ENCODE measurements around the gene MMP24OS.
"Not testable (repeated sequence)": the region's sequence is repeated elsewhere in the genome, so short reads cannot be mapped to it uniquely, and the experiment has no call there.

The MMP24OS gene

DNA sequence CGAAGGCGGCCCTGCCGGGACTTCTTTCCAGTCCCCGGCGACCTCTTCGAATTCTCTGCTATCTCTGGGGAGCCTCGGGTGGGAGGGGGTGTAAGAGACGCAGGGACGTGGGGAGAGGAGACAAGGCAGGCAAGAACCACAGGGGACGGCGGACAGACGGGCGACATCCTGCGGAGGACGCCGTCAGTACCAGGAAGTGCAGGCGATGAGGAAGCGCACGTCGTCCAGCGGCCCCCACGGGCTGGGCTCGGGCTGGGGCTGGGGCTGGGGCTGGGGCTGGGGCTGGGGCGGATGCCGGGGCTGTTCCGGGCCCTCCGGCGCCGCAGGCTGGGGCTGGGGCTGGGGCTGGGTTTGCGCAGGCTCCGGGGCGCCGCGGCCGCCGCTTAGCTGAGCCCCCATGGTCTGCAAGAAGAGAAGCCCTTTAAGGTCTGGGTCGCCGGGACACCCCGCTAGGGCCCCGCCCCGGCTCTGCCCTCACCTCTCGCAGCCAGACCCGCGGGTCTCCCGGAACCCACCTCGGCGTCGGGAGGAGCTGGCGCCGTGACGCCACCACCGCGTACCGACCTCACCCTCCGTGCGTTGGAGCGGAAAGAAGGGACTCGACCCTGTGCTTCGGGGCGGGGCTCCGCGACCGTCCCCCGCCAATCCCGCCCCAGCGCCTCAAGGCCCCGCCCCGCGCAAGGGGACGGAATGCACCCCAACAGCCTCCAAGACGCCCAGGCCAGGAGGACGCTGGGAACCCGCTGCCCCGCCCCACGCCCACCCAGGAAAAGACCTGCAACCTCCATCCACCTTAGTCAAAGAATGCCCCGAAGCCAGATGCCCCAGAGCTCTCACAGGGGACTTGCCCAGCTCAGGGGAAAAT lies at the start of gene MMP24OS:
Gene MMP24OS (minus strand): TSS at position 592 of the 865 bp plus-strand sequence. CDS start 193 bp downstream, at position 399.
- peak; percentile 43 to 53 for DNase-seq (ENCODE audit: low read depth in 2 of 2)

DNA sequence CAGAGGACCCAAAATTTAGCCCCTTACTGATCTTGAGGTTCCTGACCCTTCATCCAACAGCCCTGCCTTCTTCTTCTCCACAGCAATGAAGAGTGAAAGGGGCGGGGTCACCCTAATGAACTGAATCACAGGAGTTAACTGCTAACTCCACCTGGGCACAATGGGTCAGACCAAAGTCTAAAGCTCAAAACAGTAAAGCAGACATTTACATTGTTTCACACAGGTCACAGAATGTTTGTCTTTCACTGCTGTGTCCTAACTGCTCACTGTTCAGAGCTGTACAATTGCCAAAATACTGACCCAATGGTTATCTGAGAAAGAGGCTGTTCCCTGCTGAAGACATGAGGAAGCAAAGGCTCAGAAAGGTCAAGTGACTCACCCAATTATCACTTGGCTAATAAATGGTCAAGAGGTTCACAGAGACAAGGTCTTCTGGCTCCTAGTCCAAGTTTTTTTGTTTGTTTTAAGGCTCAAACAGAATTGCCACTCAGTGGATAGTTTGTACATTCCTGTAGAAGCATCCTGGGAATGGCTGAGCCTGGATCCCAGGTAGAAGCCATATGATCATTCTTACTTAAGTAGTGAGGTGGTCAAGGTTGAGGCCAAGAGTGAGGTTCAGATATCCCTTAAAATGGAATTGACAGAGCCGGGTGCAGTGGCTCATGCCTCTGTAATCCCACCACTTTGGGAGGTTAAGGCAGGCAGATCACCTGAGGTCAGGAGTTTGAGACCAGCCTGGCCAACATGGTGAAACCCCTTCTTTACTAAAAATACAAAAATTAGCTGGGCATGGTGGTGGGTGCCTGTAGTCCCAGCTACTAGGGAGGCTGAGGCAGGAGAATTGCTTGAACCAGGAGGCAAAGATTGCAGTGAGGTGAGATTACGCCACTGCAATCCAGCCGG lies 49.4 kb upstream of the MMP24OS start:
- no peak for DNase-seq (ENCODE audit: low read depth in 2 of 2)

DNA sequence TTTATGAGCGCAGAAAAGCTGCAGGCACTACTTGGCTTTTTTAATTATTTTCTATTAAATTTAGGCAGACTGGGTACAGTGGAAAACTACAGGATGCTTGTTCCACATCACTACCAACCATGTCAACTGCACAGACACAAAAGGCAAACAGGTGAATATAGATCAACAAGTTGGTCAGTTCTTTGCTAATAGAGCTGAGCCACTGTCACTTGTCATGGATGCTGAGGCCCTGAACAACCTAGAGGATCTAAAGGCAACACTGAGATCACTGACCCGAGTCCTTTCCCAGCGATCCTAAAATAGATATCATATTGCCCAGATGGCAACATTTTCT lies 48.8 kb upstream of the MMP24OS start:
- no peak for DNase-seq (ENCODE audit: low read depth in 2 of 2)

DNA sequence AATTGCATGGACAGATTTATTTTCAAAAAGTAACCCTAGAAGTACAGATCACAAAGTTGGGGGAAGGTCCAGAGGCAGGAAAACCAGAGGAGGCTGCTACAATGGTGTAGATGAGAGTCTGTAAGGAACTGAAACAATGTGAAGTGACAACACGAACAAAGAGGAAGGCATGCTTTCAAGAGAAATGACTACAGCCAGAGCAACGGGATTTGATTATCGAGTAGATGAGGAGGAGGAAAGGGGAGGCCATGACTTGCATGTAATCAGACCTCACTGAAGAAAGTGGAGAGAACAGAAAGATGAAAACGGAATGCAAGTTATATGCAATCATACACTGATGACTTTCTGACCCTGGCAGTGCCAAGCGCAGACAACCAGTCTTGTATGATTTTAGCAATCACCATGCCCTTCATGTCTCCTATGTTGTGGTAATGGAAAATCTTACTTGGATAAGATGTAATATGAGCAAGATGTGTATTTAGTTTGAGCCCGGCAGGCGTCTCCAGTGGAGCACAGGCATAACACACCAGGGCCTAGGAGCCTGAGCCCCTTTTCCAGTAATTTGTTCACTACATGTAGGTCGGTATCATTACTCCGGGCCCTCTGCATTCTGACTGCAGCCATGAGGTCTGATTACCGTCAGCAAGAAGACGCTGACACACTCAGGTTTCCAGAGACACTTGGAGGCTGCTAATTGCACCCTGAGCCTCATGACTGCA lies 48.3 kb upstream of the MMP24OS start:
- DNase-seq (ENCODE audit: low read depth in 2 of 2) = no peak

DNA sequence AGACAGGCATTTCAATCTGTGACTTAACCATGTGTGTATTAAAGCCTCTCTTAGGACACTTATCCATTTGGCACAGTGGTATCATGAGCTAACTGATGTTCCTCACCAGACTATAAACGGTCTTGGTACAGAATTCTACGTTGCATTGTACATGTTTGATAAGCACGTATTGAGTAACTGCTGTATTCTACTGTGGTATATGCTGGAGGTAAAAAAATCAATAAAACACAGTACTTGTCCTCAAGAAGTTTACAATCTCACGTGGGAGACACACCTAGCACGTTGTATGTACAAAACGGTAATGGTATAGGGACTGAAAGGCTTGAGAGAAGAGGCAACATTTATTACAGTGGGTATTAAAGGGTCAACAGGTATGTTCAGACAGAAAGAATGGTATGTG lies 47.5 kb upstream of the MMP24OS start:
- DNase-seq (ENCODE audit: low read depth in 2 of 2) = no peak

DNA sequence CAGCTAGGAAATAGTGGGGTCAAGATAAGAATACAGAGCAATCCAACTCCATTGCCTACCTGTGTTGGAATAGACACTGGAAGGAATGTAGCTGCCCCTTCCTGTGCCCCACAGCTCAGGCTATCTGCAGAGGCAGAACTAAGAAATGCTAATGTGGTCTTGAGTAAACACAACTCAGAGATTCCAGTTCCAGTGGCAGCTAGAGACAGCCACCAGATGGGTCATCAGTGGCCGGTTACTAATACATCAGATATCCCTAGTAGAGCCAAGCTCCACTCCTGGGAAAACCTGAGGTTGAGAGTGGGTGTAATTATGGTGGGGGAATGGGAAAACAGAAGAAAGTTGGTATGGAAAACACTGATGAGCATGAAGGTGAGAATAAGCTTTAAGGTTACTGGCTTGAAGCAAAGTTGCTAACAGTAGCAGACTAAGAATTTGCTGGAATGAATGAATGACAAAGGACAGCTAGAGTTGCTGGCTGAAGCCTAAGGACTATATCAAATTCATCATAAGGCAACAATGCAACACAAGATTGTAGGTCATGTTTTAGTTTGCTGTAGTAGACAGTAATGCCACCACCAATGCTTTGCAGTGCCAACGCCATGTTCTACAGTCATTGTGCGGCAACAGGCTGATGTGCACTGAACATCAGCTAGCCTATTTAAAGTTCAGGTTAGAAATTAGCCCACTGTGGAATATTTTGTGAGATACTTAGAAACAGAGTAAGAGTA lies 42.6 kb upstream of the MMP24OS start:
- no peak for DNase-seq (ENCODE audit: low read depth in 2 of 2)

DNA sequence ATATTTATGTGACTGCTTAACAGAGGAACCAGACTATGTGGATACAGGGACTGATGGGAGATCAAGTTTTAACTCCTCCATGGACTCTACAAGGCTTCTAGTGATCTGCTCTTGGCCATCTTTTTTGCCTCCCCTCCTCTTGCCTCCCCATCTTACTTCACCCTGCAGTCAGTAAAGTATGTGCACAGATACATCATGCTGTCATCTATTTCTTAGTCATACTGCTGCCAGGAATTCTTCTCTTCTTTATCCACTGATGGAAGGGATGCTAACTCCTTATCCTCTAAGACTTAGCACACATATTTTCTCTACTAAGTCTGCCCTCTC lies 41.9 kb upstream of the MMP24OS start:
- DNase-seq (ENCODE audit: low read depth in 2 of 2) = no peak

DNA sequence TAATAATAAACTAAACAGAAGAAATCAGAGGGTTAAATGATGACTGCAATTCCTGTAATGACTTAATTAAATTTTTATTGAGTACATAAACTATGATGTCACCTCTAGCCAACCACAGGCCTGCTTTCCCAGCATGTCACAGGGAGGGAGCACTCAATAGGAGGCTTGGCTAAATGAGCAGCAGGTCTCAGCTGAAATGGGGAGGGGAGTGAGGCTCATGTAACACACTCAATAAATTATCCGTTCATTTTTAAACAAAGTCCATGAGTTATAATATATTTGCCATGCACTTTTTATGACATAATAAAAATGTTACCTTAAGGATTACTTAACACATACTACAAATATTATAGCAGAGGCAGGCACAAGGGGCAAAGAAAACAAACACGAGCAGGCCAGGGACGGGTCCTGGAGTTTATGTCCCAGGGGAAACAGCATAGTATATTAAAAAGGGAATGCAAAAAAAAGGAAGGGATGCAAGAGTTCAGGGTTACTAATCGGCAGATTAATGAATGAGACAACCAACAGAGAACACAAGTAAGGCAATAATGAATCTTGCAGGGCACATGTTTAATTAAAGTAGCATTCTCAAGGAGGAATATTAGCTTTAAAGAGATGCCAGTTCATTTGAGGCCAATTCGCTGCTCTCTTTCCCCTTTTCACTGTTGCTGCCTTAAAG lies 41.4 kb upstream of the MMP24OS start:
- DNase-seq (ENCODE audit: low read depth in 2 of 2) = no peak

DNA sequence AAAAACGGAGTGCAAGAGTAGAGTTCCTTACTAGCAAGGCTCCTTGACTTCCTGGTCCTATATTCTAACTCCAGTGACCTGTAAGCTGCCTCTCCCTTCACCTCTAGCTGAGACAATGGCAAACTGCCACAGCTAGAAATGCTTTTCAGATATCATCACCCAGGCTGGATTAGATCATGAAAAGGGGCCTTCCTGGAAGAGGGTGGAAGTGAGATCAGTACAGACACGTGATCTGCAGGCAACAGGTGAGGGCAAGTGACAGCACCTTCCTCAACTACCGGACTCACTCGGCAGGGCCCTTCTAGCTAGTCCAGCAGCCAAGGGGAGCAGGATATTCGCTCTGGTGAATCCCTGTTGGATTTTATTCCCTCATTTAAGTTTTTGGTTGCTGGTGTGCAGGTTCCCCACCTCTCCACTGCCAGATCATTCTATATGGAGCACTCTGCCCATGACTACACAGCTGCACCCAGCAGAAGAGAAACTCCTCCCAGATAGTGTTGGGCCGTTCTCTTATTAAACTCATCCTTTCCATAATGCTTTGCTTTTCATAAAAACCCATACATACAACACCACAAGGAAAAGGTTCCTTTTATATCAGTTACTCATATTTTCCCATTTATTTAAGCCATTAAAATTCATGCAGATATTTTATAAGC lies 40.7 kb upstream of the MMP24OS start:
- no peak for DNase-seq (ENCODE audit: low read depth in 2 of 2)

DNA sequence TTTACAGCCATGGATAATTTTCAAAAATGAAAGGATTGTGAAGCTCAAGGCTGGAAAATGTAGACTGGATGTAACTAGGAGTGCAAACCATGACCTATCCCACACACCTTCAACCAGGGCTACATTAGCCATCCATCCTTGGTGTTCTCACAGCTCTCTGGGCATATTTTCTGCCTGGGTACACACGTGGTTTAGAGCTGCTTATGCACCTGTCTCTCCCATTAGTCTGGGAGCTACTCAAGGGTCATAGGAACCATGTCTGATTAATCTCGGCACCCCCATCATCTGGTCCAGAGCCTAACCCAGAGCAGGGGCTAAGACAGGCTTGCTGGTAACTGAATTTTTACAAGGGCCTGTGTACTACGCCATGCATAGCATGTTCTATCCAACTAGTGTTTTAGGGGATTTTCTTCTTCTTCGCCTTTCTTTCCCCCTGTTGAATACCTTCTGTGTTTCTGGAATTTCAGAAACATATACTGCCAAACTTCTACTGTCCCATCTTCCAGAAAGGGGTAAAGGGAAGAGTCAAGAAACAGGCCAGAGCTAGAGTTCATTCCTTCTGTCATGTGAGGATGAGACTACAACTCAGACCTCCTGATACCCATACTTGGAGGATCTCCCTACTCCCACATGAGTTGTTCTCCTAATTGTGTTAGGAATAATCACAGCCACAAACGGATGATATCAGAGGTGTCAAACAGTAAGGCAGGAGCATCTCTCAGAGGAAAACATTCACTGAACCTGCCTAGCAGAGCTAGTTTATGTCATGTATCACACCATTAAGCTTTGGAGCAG lies 39.7 kb upstream of the MMP24OS start:
- no peak for DNase-seq (ENCODE audit: low read depth in 2 of 2)

DNA sequence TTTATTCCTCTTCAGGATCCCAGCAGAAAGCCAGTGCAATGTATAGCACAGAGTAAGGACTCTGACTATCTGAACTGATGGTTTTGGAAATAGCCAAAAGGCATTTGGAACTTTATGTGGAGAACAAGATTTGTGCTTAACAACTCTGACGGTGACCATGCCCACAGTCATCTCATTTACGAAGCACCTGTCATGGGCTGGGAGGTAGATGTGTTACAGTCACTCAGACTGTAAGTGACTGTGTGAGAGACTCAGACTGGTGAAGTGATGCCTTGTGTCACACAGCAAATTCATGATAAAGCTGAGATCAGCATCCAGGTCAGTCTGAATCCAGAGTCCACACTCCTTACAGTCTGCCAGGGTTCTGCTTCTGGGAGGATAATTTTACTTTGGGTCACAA lies 38.2 kb upstream of the MMP24OS start:
- DNase-seq (ENCODE audit: low read depth in 2 of 2) = no peak

DNA sequence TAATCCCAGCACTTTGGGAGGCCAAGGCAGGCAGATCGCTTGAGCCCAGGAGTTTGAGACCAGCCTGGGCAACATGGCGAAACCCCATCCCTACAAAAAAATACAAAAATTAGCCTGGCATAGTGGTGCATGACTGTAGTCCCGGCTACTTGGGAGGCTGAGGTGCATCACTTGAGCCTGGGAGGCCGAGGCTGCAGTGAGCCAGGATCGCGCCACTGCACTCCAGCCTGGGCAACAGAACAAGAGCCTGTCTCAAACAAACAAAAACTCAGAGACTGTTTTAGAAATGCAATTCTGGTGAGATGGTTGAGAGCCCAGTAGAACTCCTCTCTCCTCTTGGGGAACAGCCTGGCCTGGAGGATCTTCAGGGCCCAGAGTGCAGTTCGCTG lies 37.7 kb upstream of the MMP24OS start:
- DNase-seq (ENCODE audit: low read depth in 2 of 2) = not testable (repeated sequence)

DNA sequence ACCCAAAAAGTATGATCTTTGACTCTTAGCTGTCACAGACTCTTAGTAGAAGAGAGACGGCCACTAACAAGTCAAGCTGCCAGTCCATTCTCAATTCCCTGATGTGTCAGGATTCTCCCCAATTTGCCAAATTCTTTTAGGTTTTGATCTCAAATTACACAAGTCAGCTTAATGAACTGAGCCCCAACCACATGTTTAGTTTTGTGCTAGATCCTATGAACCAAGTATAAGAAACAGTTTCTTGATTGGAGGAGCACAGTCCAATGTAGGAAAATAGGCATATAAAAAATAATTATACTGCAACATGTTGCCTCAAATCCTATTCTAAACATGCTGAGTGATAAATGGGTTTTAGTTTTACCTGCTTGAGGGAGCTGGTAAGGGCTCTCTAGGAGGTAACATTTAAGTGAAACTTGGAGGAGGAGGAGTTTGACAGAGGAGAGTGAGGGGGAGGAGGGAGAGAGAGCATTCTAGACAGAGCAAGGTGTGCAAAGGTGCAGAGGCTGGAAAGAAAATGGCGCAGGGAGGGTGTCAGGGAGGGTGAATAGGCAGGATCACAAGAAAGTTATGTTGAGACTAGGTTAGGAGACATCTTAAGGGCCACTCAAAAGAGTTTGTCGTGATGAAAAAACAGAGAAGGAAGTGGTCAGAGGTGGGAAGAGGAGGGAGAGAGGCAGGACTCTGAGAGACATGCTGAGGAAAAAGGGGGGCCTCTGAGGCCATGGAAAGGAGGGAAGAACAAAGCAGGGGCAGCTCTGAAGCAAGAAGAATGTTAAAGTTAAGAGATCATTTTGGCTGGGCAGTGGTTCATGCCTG lies 37.1 kb upstream of the MMP24OS start:
- DNase-seq (ENCODE audit: low read depth in 2 of 2) = no peak

DNA sequence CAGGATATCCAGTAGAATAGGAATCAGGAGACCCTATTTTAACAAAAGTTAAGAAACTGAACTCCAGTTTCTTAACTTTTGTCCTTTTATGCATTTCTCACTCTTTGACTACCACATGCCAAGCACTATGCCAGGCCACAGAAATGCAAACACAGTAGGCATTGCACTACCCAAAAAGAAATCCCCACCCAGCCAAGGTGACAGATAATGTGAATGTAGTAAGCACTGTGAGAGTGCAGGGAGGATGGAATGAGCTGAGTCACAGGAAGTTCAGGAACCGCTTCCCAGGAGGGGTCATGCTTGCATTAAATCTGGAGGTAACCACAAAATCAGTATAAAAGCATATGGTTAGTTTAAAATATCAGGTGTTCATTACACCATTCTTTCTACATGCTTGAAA lies 34.4 kb upstream of the MMP24OS start:
- no peak for DNase-seq (ENCODE audit: low read depth in 2 of 2)

DNA sequence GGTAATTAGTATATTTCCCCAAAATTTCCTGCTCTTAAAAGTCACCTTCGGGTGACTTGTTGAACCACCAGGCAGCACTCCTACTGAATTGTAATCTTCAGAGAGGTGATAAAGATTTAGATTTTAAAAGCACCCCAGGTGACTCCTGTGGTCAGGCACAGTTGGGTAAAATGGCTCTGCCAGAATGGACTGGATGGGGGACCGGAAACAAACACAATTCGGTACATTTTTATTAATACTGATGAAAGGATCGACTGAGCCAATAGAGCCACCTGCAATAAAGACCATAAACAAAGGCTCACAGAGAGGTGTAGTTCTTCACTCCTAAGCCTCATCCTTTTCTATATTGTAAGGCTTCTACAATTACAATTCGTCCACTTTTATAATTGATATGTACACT lies 33.9 kb upstream of the MMP24OS start:
- no peak for DNase-seq (ENCODE audit: low read depth in 2 of 2)

DNA sequence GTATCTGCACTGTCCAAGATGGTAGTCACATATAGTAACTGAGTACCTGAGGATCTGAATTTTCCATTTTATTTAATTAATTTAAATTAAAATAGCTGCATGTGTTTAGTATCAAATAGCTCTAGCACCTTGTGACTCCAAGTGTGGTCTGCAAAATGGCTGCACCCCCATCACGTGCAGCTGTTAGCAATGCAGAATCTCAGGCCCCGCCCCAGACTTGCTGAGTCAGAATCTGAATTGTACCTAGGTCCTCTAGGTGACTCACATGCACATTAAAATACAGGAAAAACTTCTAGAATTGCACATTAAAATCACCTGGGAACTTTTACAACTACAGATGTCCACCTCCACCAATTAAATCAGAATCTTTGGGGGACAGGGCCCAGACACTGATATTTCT lies 33.5 kb upstream of the MMP24OS start:
- no peak for DNase-seq (ENCODE audit: low read depth in 2 of 2)

DNA sequence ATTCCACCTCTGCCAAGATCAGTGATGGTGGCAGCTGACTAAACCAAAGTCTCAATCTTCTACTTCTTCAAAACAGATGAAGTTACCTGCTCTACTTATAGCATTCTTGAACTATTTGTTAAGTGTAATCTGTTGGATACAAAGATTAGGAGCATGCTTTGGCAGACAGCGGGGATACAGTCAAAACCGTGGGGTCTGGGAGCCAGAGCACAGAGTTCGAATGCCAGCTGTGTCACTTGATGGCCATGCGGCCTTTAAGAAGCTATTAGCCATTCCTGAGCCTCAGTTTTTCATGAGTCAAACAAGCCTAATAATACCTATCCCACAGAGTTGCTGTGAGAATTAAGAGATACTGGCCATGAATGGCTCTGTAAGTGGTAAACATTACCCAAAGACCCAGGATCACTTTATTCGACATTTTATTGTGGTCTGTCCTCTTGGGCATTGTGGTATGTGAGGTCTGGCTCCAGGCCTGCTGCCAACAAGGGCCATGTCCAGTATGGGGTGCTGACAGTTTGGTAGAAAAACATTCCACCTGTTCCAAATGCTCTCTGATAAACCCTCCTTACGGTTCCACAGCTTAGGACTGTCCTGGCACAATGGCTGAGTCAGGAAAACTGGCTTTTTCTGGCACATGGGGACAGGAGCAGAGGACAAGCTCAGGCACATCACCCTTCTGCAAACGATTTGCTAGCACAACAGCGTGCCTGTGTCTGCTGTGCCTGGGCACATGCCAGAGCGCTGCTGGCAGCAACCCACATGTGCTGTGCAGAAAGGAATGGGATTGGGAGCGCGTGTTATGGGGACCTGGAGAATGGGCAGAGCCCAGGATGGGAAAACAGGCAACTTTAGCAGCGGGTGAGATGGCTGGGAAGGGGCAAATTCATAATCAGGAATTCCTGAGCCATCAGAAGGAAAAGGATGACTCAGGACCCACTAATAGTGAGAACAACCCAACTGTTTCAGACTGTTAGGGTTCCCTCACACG lies 30.0 kb upstream of the MMP24OS start:
- DNase-seq (ENCODE audit: low read depth in 2 of 2) = no peak

All from fibroblast of skin of left biceps (primary cell).